Astrocyte of the spinal cord (primary cell): Measurements from ENCODE around the gene TTLL5.

ENCODE experiments used
- DNase-seq: peaks from one replicate; pipeline ENCODE4 v3.0.0; 2011; ENCODE audit warnings: low read depth, low spot score
- H3K4me3 ChIP-seq: 2 replicates; pipeline ENCODE4 v1.5.1; 2011; ENCODE audit warnings: low read depth, mild to moderate bottlenecking, low read length, moderate library complexity
- CTCF ChIP-seq: IDR thresholded peaks from 2 replicates; pipeline ENCODE4 v1.5.1; 2012; ENCODE audit warnings: low read depth, mild to moderate bottlenecking, low read length, inconsistent platforms
- in situ Hi-C: cut with HindIII; loops from 2 replicates; pipeline ENCODE4 v1.10.0; 2017; ENCODE audit warnings: low sequenced_read_pairs

TTLL5 gene

GRCh38 chr14:75995372-75996041 lies 334.5 kb downstream of the TTLL5 start:
- H3K4me3 ChIP-seq = no peak overlapping the region
- no peak for TF ChIP-seq CTCF
- in situ Hi-C loops = no loop called here
- no peak for DNase-seq

GRCh38 chr14:75996488-75996887 lies 335.4 kb downstream of the TTLL5 start:
- no peak overlapping the region for H3K4me3 ChIP-seq
- TF ChIP-seq CTCF = no peak
- no peak for DNase-seq
- in situ Hi-C loops = no loop called here

- H3K4me3 ChIP-seq = no peak overlapping the region
- in situ Hi-C loops = no loop called here
- DNase-seq = no peak
- TF ChIP-seq CTCF = no peak
Observed at GRCh38 chr14:75999511-76000190, 338.6 kb downstream of the TTLL5 start.

GRCh38 chr14:76002383-76002782 lies 341.3 kb downstream of the TTLL5 start:
- no peak for DNase-seq
- in situ Hi-C loops = no loop called here
- H3K4me3 ChIP-seq = no peak overlapping the region
- TF ChIP-seq CTCF = no peak
